ENCODE data around the gene SUCLG2. TPM values are rescaled to one million over a fixed set of nuclear protein-coding genes. Genes with fewer than 3 reads are reported as not detected.

The SUCLG2 gene
- total and polyA plus RNA-seq, 2 donors (not counting 1 experiment from before 2014, with no cell fraction given) = 56.8 to 87.4 TPM

DNA sequence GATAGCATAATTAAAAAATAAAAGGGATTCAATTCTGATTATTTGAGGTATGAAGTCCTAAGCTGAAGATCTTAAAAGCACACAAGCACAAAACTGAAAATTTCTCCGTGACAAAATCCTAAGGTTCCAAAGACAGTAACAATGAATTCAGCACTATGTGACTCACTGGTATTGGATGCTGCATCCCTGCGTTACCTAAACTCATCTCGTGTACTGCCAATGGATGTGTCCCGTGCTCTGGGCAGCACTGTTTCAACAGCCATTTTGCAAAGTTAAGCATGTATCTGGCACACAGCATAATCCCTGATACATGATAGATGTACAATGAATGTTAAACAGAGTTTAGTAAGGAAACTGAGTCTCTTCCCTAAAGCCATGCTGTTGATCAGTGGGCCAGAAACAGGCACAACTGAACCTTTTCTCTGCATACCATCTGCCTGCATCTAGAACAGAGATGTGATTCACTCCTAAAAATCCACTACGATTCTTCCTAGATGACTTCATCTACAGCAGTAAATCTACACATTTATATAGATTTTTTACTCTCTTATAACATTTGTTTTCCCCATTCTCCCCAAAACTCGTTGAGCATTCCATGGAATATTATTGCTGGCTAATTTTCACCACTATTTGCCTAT is 14.3 kb downstream of the SUCLG2 start:
- H4K20me1 ChIP-seq (ENCODE audit: control insufficient read depth, extremely low read depth, insufficient read depth, low read length) = no peaks in the 10 kb centered on the region
- H3K36me3 ChIP-seq (ENCODE audit: control insufficient read depth, insufficient read depth, low read length) = no peaks in the 10 kb centered on the region
- peak; percentile 12 to 39 for DNase-seq (ENCODE audit: low read depth in 2 of 2)
- TF ChIP-seq EZH2 (IDR thresholded peaks at IDR 0.05; ENCODE audit: low read length, missing control alignments) = no peak
- TF ChIP-seq, protein P1, sequence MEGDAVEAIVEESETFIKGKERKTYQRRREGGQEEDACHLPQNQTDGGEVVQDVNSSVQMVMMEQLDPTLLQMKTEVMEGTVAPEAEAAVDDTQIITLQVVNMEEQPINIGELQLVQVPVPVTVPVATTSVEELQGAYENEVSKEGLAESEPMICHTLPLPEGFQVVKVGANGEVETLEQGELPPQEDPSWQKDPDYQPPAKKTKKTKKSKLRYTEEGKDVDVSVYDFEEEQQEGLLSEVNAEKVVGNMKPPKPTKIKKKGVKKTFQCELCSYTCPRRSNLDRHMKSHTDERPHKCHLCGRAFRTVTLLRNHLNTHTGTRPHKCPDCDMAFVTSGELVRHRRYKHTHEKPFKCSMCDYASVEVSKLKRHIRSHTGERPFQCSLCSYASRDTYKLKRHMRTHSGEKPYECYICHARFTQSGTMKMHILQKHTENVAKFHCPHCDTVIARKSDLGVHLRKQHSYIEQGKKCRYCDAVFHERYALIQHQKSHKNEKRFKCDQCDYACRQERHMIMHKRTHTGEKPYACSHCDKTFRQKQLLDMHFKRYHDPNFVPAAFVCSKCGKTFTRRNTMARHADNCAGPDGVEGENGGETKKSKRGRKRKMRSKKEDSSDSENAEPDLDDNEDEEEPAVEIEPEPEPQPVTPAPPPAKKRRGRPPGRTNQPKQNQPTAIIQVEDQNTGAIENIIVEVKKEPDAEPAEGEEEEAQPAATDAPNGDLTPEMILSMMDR (conservative IDR thresholded peaks at IDR 0.05 in 1 of 2, IDR thresholded peaks at IDR 0.05 in 1 of 2; ENCODE audit: low read depth in 1 of 2, low read length in 2 of 2) = no peak
- no peak overlapping the region for H3K27ac ChIP-seq (ENCODE audit: insufficient read depth, low read length)
- no peaks in the 10 kb centered on the region for H3K9me3 ChIP-seq (ENCODE audit: control insufficient read depth, insufficient read depth, low read depth, low read length)
- H2AFZ ChIP-seq (ENCODE audit: low read length) = no peak overlapping the region
- no peaks in the 10 kb centered on the region for H3K27me3 ChIP-seq (ENCODE audit: control insufficient read depth, insufficient read depth, low read length)
- no peak overlapping the region for H3K4me3 ChIP-seq (replicated peaks in 1 of 4; ENCODE audit: control extremely low read depth in 1 of 4, insufficient read depth in 1 of 4, low read depth in 3 of 4, low read length in 4 of 4)
- H3K79me2 ChIP-seq (ENCODE audit: control insufficient read depth, insufficient read depth, low read length) = peaks cover 38% of the 10 kb centered on the region
- H3K4me1 ChIP-seq (ENCODE audit: control insufficient read depth, extremely low read depth, insufficient read depth, low read length) = no peaks in the 10 kb centered on the region
- no peak overlapping the region for H3K4me2 ChIP-seq (ENCODE audit: extremely low read depth, insufficient read depth, low read length)
- H3K9ac ChIP-seq (ENCODE audit: insufficient read depth, low read length) = no peak overlapping the region

- Histone ChIP-seq H3K4me1 (ENCODE audit: control insufficient read depth, extremely low read depth, insufficient read depth, low read length) (peaks cover 5% of the 10 kb centered on the region), H3K9me3 (ENCODE audit: control insufficient read depth, insufficient read depth, low read depth, low read length) (no peaks in the 10 kb centered on the region), H3K27ac (ENCODE audit: insufficient read depth, low read length) (no peak overlapping the region), H3K9ac (ENCODE audit: insufficient read depth, low read length) (no peak overlapping the region), H3K36me3 (ENCODE audit: control insufficient read depth, insufficient read depth, low read length) (no peaks in the 10 kb centered on the region), H2AFZ (ENCODE audit: low read length) (no peak overlapping the region), H3K4me3 (replicated peaks in 1 of 4; ENCODE audit: control extremely low read depth in 1 of 4, insufficient read depth in 1 of 4, low read depth in 3 of 4, low read length in 4 of 4) (no peak overlapping the region), H3K79me2 (ENCODE audit: control insufficient read depth, insufficient read depth, low read length) (peaks cover 40% of the 10 kb centered on the region), H3K4me2 (ENCODE audit: extremely low read depth, insufficient read depth, low read length) (no peak overlapping the region), H4K20me1 (ENCODE audit: control insufficient read depth, extremely low read depth, insufficient read depth, low read length) (no peaks in the 10 kb centered on the region), H3K27me3 (ENCODE audit: control insufficient read depth, insufficient read depth, low read length) (no peaks in the 10 kb centered on the region)
- DNase-seq (ENCODE audit: low read depth in 2 of 2) = no peak
- TF ChIP-seq EZH2 (IDR thresholded peaks at IDR 0.05; ENCODE audit: low read length, missing control alignments) = no peak
- TF ChIP-seq, protein P1 (conservative IDR thresholded peaks at IDR 0.05 in 1 of 2, IDR thresholded peaks at IDR 0.05 in 1 of 2; ENCODE audit: low read depth in 1 of 2, low read length in 2 of 2) = no peak
These were observed 17.0 kb downstream of the SUCLG2 start for GRCh38 chr3:67637255-67637900.

DNA sequence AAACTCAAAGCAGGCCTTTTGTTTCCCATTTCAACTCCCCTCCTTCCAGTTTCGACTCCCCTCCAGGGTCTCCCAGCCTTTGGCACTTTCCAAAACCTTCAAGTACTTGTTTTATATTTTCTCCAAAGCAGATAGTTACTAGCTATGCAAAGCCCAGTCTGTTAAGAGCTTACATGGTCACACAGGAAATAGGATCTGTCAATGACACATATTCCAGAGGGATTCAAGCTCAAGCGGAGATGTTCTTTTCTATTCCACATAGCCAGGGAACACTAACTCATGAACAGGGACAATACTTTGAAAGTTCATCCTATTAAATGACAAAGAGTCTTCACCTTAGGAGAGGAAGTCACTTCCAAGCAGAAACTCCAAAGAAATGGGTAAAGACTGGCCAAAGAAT is 18.6 kb downstream of the SUCLG2 start:
- no peaks in the 10 kb centered on the region for H3K27me3 ChIP-seq (ENCODE audit: control insufficient read depth, insufficient read depth, low read length)
- no peak overlapping the region for H3K4me3 ChIP-seq (replicated peaks in 1 of 4; ENCODE audit: control extremely low read depth in 1 of 4, insufficient read depth in 1 of 4, low read depth in 3 of 4, low read length in 4 of 4)
- H2AFZ ChIP-seq (ENCODE audit: low read length) = no peak overlapping the region
- H3K79me2 ChIP-seq (ENCODE audit: control insufficient read depth, insufficient read depth, low read length) = peaks cover 47% of the 10 kb centered on the region
- TF ChIP-seq EZH2 (IDR thresholded peaks at IDR 0.05; ENCODE audit: low read length, missing control alignments) = no peak
- TF ChIP-seq, protein P1 (conservative IDR thresholded peaks at IDR 0.05 in 1 of 2, IDR thresholded peaks at IDR 0.05 in 1 of 2; ENCODE audit: low read depth in 1 of 2, low read length in 2 of 2) = no peak
- no peaks in the 10 kb centered on the region for H3K36me3 ChIP-seq (ENCODE audit: control insufficient read depth, insufficient read depth, low read length)
- no peaks in the 10 kb centered on the region for H4K20me1 ChIP-seq (ENCODE audit: control insufficient read depth, extremely low read depth, insufficient read depth, low read length)
- H3K4me1 ChIP-seq (ENCODE audit: control insufficient read depth, extremely low read depth, insufficient read depth, low read length) = peaks cover 5% of the 10 kb centered on the region
- DNase-seq (ENCODE audit: low read depth in 2 of 2) = peak; percentile 31 to 49
- no peaks in the 10 kb centered on the region for H3K9me3 ChIP-seq (ENCODE audit: control insufficient read depth, insufficient read depth, low read depth, low read length)
- no peak overlapping the region for H3K9ac ChIP-seq (ENCODE audit: insufficient read depth, low read length)
- H3K4me2 ChIP-seq (ENCODE audit: extremely low read depth, insufficient read depth, low read length) = peak overlapping the region; percentile 46
- peak overlapping the region; percentile 62 for H3K27ac ChIP-seq (ENCODE audit: insufficient read depth, low read length)
